H1 (cell line): ENCODE results near the gene BTBD3. TPM values are rescaled to one million over a fixed set of nuclear protein-coding genes. Genes with fewer than 3 reads are reported as not detected.

Experiments used
- CTCF ChIA-PET: fragments of 300-600 bp; sonication (Branson Sonifier 250); formaldehyde crosslinking; loops from one replicate; lab custom pipeline; 2021; ENCODE audit not compliant: partially characterized antibody; lab: Charles Lee
- POLR2A ChIA-PET: fragments of 300-600 bp; sonication (Branson Sonifier 250); formaldehyde crosslinking; loops from one replicate; lab custom pipeline; 2021; ENCODE audit warnings: inconsistent platforms; ENCODE audit not compliant: partially characterized antibody; lab: Charles Lee
- DNase-seq, 2 experiments: peaks; one replicate each; pipeline versions ENCODE4 v3.0.0 to v3.0.0-alpha.2; 2010 to 2022; ENCODE audit warnings: low spot score in 2 of 2, low read depth in 1 of 2, mixed read lengths in 1 of 2
- FAIRE-seq: peaks from 2 replicates; lab custom pipeline; 2011; peaks lifted over from hg19 to GRCh38; lab: Jason Lieb, UNC
- H2AFZ ChIP-seq: 2 replicates; pipeline ENCODE4 v1.8.1; 2012; ENCODE audit warnings: low read length, inconsistent platforms
- H2AK5ac ChIP-seq: 2 replicates; pipeline ENCODE4 v1.6.1; 2013; ENCODE audit warnings: low read depth, low read length
- H2BK120ac ChIP-seq: replicated peaks from 2 replicates; pipeline ENCODE3; 2013; ENCODE audit warnings: low read depth, low read length, inconsistent platforms
- H2BK12ac ChIP-seq: 2 replicates; pipeline ENCODE4 v1.6.1; 2013; ENCODE audit warnings: low read depth, low read length
- H2BK15ac ChIP-seq: 2 replicates; pipeline ENCODE4 v1.6.1; 2013; ENCODE audit warnings: low read length
- H2BK20ac ChIP-seq: 2 replicates; pipeline ENCODE4 v1.6.1; 2013; ENCODE audit warnings: low read length
- H2BK5ac ChIP-seq: 2 replicates; pipeline ENCODE4 v1.6.1; 2013; ENCODE audit warnings: low read depth, low read length
- H3K14ac ChIP-seq: 2 replicates; pipeline ENCODE4 v1.6.1; 2013; ENCODE audit warnings: inconsistent platforms; ENCODE audit not compliant: insufficient read length
- H3K18ac ChIP-seq: 2 replicates; pipeline ENCODE4 v1.6.1; 2013; ENCODE audit warnings: low read length; ENCODE audit errors: extremely low read depth
- H3K23ac ChIP-seq: 2 replicates; pipeline ENCODE4 v1.6.1; 2013; ENCODE audit warnings: inconsistent platforms; ENCODE audit not compliant: insufficient read length
- H3K23me2 ChIP-seq: 2 replicates; pipeline ENCODE4 v1.6.1; 2013; ENCODE audit warnings: low read depth, low read length
- H3K27ac ChIP-seq: 2 replicates; pipeline ENCODE4 v1.6.1; 2011; ENCODE audit warnings: low read depth, low read length, inconsistent platforms
- H3K27me3 ChIP-seq, 4 experiments: replicated peaks in 1 of 4; 1 replicate in 1 of 4; 2 replicates in 3 of 4; pipeline versions ENCODE4 v1.6.1 to v1.8.1; 2011 to 2013; ENCODE audit warnings: low read length in 3 of 4, mild to moderate bottlenecking in 3 of 4, inconsistent platforms in 2 of 4, mixed read lengths in 2 of 4, moderate library complexity in 1 of 4; ENCODE audit not compliant: control insufficient read depth in 3 of 4, insufficient read depth in 3 of 4; ENCODE audit errors: extremely low read depth in 1 of 4
- H3K36me3 ChIP-seq, 4 experiments: 2 replicates each; pipeline versions ENCODE4 v1.6.1 to v1.8.1; 2011 to 2013; ENCODE audit warnings: mild to moderate bottlenecking in 4 of 4, low read length in 3 of 4, moderate library complexity in 2 of 4, control low read depth in 1 of 4, inconsistent platforms in 1 of 4; ENCODE audit not compliant: insufficient read depth in 4 of 4, control insufficient read depth in 2 of 4
- H3K4ac ChIP-seq: replicated peaks from 2 replicates; pipeline ENCODE3; 2013; ENCODE audit warnings: low read length, low read depth, mixed read lengths, inconsistent platforms; ENCODE audit not compliant: insufficient read length
- H3K4me1 ChIP-seq, 4 experiments: replicated peaks in 1 of 4; 1 replicate in 1 of 4; 2 replicates in 3 of 4; pipeline versions ENCODE4 v1.6.1 to v1.8.1; 2011 to 2013; ENCODE audit warnings: low read length in 3 of 4, inconsistent platforms in 2 of 4, mixed read lengths in 1 of 4; ENCODE audit not compliant: insufficient read depth in 4 of 4, control insufficient read depth in 3 of 4
- H3K4me2 ChIP-seq, 2 experiments: 2 replicates each; pipeline versions ENCODE4 v1.6.1 to v1.8.1; 2011 to 2013; ENCODE audit warnings: low read depth in 2 of 2, low read length in 2 of 2, control low read depth in 1 of 2, inconsistent platforms in 1 of 2, mild to moderate bottlenecking in 1 of 2; ENCODE audit not compliant: insufficient read depth in 1 of 2
- H3K4me3 ChIP-seq, 4 experiments: fragments of 200-600, 300-600 bp in 1 of 4; sonication (generic), shearing (Covaris generic), sonication (Bioruptor Twin) in 1 of 4; 2 replicates each; pipeline versions ENCODE4 v1.5.1 to v1.8.1; 2011 to 2016; ENCODE audit warnings: low read length in 4 of 4, low read depth in 3 of 4, control low read depth in 2 of 4, inconsistent platforms in 2 of 4, mild to moderate bottlenecking in 2 of 4, mixed read lengths in 1 of 4, moderate library complexity in 1 of 4; ENCODE audit not compliant: insufficient read depth in 2 of 4; ENCODE audit errors: extremely low read depth in 1 of 4
- H3K56ac ChIP-seq: replicated peaks from 2 replicates; pipeline ENCODE3; 2013; ENCODE audit warnings: low read depth, mild to moderate bottlenecking, mixed read lengths, low read length, inconsistent platforms; ENCODE audit not compliant: insufficient read length
- H3K79me1 ChIP-seq: 2 replicates; pipeline ENCODE4 v1.6.1; 2013; ENCODE audit warnings: low read depth, low read length, control low read depth
- H3K79me2 ChIP-seq, 2 experiments: 2 replicates each; pipeline versions ENCODE4 v1.6.1 to v1.8.1; 2012 to 2013; ENCODE audit warnings: low read length in 2 of 2, mild to moderate bottlenecking in 2 of 2, inconsistent platforms in 1 of 2; ENCODE audit not compliant: insufficient read depth in 2 of 2, control insufficient read depth in 1 of 2
- H3K9ac ChIP-seq, 4 experiments: replicated peaks in 1 of 4; 1 replicate in 1 of 4; 2 replicates in 3 of 4; pipeline versions ENCODE4 v1.6.1 to v1.8.1; 2011 to 2013; ENCODE audit warnings: low read depth in 3 of 4, low read length in 3 of 4, control low read depth in 2 of 4, mild to moderate bottlenecking in 2 of 4, moderate library complexity in 2 of 4, inconsistent platforms in 1 of 4; ENCODE audit errors: extremely low read depth in 1 of 4
- H3K9me3 ChIP-seq, 2 experiments: 2 replicates each; pipeline versions ENCODE4 v1.6.1 to v1.8.1; 2012 to 2013; ENCODE audit warnings: mild to moderate bottlenecking in 2 of 2, moderate library complexity in 2 of 2, control low read depth in 1 of 2, inconsistent platforms in 1 of 2, low read depth in 1 of 2, low read length in 1 of 2, mixed read lengths in 1 of 2; ENCODE audit not compliant: insufficient read depth in 2 of 2
- H4K20me1 ChIP-seq, 2 experiments: replicated peaks in 1 of 2; 2 replicates each; pipeline versions ENCODE3 to v1.8.1; 2011 to 2013; ENCODE audit warnings: inconsistent platforms in 2 of 2, low read length in 2 of 2, mild to moderate bottlenecking in 1 of 2; ENCODE audit not compliant: insufficient read depth in 2 of 2, control insufficient read depth in 1 of 2
- H4K5ac ChIP-seq: 2 replicates; pipeline ENCODE4 v1.6.1; 2013; ENCODE audit warnings: low read length, low read depth, mixed read lengths, inconsistent platforms; ENCODE audit not compliant: insufficient read length
- H4K8ac ChIP-seq: 2 replicates; pipeline ENCODE4 v1.8.0; 2013; ENCODE audit warnings: mild to moderate bottlenecking, moderate library complexity, low read length, inconsistent platforms; ENCODE audit not compliant: insufficient read depth; ENCODE audit errors: extremely low read depth
- H4K91ac ChIP-seq: replicated peaks from 2 replicates; pipeline ENCODE3; 2013; ENCODE audit warnings: low read length, mixed read lengths, inconsistent platforms; ENCODE audit not compliant: insufficient read length
- ATF2 ChIP-seq: IDR thresholded peaks from 2 replicates; pipeline ENCODE4 v1.6.1; 2012; ENCODE audit warnings: low read length, inconsistent platforms
- FOSL1 ChIP-seq: IDR thresholded peaks from 2 replicates; pipeline ENCODE4 v1.6.1; 2011; ENCODE audit warnings: mild to moderate bottlenecking, low read depth, low read length, moderate library complexity; ENCODE audit not compliant: insufficient read depth
- JUN ChIP-seq: IDR thresholded peaks from 2 replicates; pipeline ENCODE4 v1.6.1; 2011; ENCODE audit warnings: low read depth, mild to moderate bottlenecking, improper control_type of control experiment, low read length
- KDM4A ChIP-seq: IDR thresholded peaks from one replicate; pipeline ENCODE4 v1.7.1; 2012; ENCODE audit warnings: low read depth, mild to moderate bottlenecking, moderate library complexity, low read length, inconsistent platforms; ENCODE audit not compliant: severe bottlenecking
- NRF1 ChIP-seq: IDR thresholded peaks from 2 replicates; pipeline ENCODE4 v1.6.1; 2011; ENCODE audit warnings: mild to moderate bottlenecking, low read depth, low read length, improper control_type of control experiment
- PHF8 ChIP-seq: fragments of 200-600 bp; sonication (generic); conservative IDR thresholded peaks from 2 replicates; pipeline ENCODE4 v1.7.1; 2012; ENCODE audit warnings: low read depth, mild to moderate bottlenecking, inconsistent platforms, low read length, moderate library complexity
- POLR2A ChIP-seq, 2 experiments: IDR thresholded peaks; 1 replicate in 1 of 2; 2 replicates in 1 of 2; pipeline ENCODE4 v1.6.1; 2011; ENCODE audit warnings: low read depth in 2 of 2, low read length in 2 of 2, mild to moderate bottlenecking in 2 of 2; ENCODE audit errors: control extremely low read depth in 1 of 2
- SAP30 ChIP-seq: fragments of 300-600 bp; sonication (generic); IDR thresholded peaks from 2 replicates; pipeline ENCODE4 v1.7.1; 2012; ENCODE audit warnings: low read length, moderate library complexity, mild to moderate bottlenecking, inconsistent platforms; ENCODE audit not compliant: insufficient read depth, insufficient replicate concordance
- SP1 ChIP-seq: IDR thresholded peaks from 2 replicates; pipeline ENCODE4 v1.6.1; 2011; ENCODE audit warnings: low read depth, low read length
- SP2 ChIP-seq: IDR thresholded peaks from 2 replicates; pipeline ENCODE4 v1.6.1; 2012; ENCODE audit warnings: mild to moderate bottlenecking, low read length, inconsistent platforms
- TAF7 ChIP-seq: optimal IDR thresholded peaks from 2 replicates; pipeline ENCODE3; 2011; ENCODE audit warnings: low read depth, mild to moderate bottlenecking, inconsistent platforms, low read length, moderate library complexity, borderline replicate concordance
- TEAD4 ChIP-seq: IDR thresholded peaks from 2 replicates; pipeline ENCODE4 v1.6.1; 2012; ENCODE audit warnings: low read depth, low read length, inconsistent platforms, mixed read lengths
- WGBS, 2 experiments: shearing (Covaris generic) in 1 of 2; methylation state at CpG; one replicate each; pipeline versions ENCODE4 v1.1.6 to v1.1.7; 2013 to 2015; ENCODE audit warnings: low lambda C conversion rate in 2 of 2, mixed read lengths in 2 of 2, inconsistent platforms in 1 of 2, low coverage in 1 of 2, missing lambda C conversion rate in 1 of 2; ENCODE audit not compliant: insufficient replicate concordance in 2 of 2, insufficient coverage in 1 of 2, insufficient read length in 1 of 2; ENCODE audit errors: extremely low coverage in 1 of 2, missing lambda C conversion rate in 1 of 2; 5-methylcytosine and 5-hydroxymethylcytosine counted together
- polyA plus RNA-seq, 7 experiments: library from polyadenylated mRNA; depleted of rRNA in 3 of 7; stranded (reverse) in 5 of 7; unstranded in 2 of 7; fragments of >200 nt in 5 of 7; fragments of 200-250 nt in 2 of 7; gene quantifications; 1 replicate in 5 of 7; 2 replicates in 1 of 7; 4 replicates in 1 of 7; pipeline versions ENCODE4 v1.2.1 to v1.2.3, GENCODE V29; 2011 to 2013; ENCODE audit warnings: missing spikeins in 2 of 7, mixed read lengths in 2 of 7
- total RNA-seq: library from RNA; stranded (reverse); fragmentation: NEBNext Ultra II Directional; extraction: Animal tissue kit (Norgen Biotek cat#: 25700); gene quantifications from 2 replicates; pipeline ENCODE4 v1.2.1, GENCODE V29; 2021
- TF ChIP-seq, protein P1 (sequence below): IDR thresholded peaks from 2 replicates; pipeline ENCODE4 v1.6.1; 2012; ENCODE audit warnings: inconsistent platforms

The BTBD3 gene
- total and polyA plus RNA-seq, 2 of the 8 experiments (the other 6 are each of a cell fraction or from before 2014, with no cell fraction given): 36.7 to 45.5 TPM

GRCh38 chr20:11936157-11936556, 18.5 kb downstream of the BTBD3 start:
- H2BK5ac ChIP-seq: no peak overlapping the region
- H3K56ac ChIP-seq: no peak overlapping the region
- H3K4me3 ChIP-seq: no peak overlapping the region
- H2AK5ac ChIP-seq: no peak overlapping the region
- no peak overlapping the region for H2BK12ac ChIP-seq
- H3K36me3 ChIP-seq: no peaks in the 10 kb centered on the region; a peak in 1 of 8 replicates
- no peaks in the 10 kb centered on the region for H3K4me1 ChIP-seq
- H3K9ac ChIP-seq: no peak overlapping the region
- H3K18ac ChIP-seq: no peak overlapping the region
- POLR2A ChIA-PET: no interaction called here
- no peak overlapping the region for H3K14ac ChIP-seq
- no peak overlapping the region for H3K27ac ChIP-seq
- no peaks in the 10 kb centered on the region for H3K23me2 ChIP-seq
- no peaks in the 10 kb centered on the region for H3K79me2 ChIP-seq
- FAIRE-seq: no peak
- H3K79me1 ChIP-seq: no peaks in the 10 kb centered on the region
- H2BK120ac ChIP-seq: no peak overlapping the region
- H3K4ac ChIP-seq: no peak overlapping the region
- no peak overlapping the region for H4K8ac ChIP-seq
- H2BK15ac ChIP-seq: no peak overlapping the region
- no peak overlapping the region for H3K4me2 ChIP-seq
- CTCF ChIA-PET: interaction anchor here (1.2 to 1.5 kb wide), 2 partner anchors 11 to 17 kb away, joined by 3 read pairs; no protein-coding TSS in a partner anchor
- H3K27me3 ChIP-seq: no peaks in the 10 kb centered on the region
- 89% methylated on average over 6 of the region's 6 CpGs; no CpG with 5 or more reads in 1 of the 2 experiments for WGBS, 2 experiments
- no peaks in the 10 kb centered on the region for H3K9me3 ChIP-seq
- H2BK20ac ChIP-seq: no peak overlapping the region
- no peak overlapping the region for H3K23ac ChIP-seq
- H2AFZ ChIP-seq: no peak overlapping the region
- H4K20me1 ChIP-seq: no peaks in the 10 kb centered on the region
- no peak for DNase-seq
- H4K5ac ChIP-seq: no peak overlapping the region
- no peak overlapping the region for H4K91ac ChIP-seq
- TF ChIP-seq NRF1: no peak
- TF ChIP-seq TAF7: no peak
- TF ChIP-seq KDM4A: no peak
- no peak for TF ChIP-seq SP1
- no peak for TF ChIP-seq SP2
- TF ChIP-seq POLR2A (IDR thresholded peaks at IDR 0.05; ENCODE audit: control extremely low read depth in 1 of 2, low read depth in 2 of 2, low read length in 2 of 2): no peak
- no peak for TF ChIP-seq FOSL1
- no peak for TF ChIP-seq JUN
- no peak for TF ChIP-seq PHF8
- TF ChIP-seq, protein P1, sequence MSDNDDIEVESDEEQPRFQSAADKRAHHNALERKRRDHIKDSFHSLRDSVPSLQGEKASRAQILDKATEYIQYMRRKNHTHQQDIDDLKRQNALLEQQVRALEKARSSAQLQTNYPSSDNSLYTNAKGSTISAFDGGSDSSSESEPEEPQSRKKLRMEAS: no peak
- no peak for TF ChIP-seq TEAD4
- no peak for TF ChIP-seq ATF2
- no peak for TF ChIP-seq SAP30
